ENCODE measurements around the gene COL4A6.

GRCh38 chrX:108312957-108313356 is 125.3 kb downstream of the COL4A6 start:
- TF ChIP-seq, protein P1, sequence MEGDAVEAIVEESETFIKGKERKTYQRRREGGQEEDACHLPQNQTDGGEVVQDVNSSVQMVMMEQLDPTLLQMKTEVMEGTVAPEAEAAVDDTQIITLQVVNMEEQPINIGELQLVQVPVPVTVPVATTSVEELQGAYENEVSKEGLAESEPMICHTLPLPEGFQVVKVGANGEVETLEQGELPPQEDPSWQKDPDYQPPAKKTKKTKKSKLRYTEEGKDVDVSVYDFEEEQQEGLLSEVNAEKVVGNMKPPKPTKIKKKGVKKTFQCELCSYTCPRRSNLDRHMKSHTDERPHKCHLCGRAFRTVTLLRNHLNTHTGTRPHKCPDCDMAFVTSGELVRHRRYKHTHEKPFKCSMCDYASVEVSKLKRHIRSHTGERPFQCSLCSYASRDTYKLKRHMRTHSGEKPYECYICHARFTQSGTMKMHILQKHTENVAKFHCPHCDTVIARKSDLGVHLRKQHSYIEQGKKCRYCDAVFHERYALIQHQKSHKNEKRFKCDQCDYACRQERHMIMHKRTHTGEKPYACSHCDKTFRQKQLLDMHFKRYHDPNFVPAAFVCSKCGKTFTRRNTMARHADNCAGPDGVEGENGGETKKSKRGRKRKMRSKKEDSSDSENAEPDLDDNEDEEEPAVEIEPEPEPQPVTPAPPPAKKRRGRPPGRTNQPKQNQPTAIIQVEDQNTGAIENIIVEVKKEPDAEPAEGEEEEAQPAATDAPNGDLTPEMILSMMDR (IDR thresholded peaks at IDR 0.05), result no peak
- no peak for TF ChIP-seq POLR2A (IDR thresholded peaks at IDR 0.05)

Measured in thyroid gland (tissue), 4 donors.